OCI-LY3 (cell line): ENCODE measurements around the gene GOLGA6L6.
"Not testable (repeated sequence)": the region's sequence is repeated elsewhere in the genome, so short reads cannot be mapped to it uniquely, and the experiment has no call there.

Experiments used
- EZH2phosphoT487 ChIP-seq: fragments of 200-600 bp; shearing (Covaris generic); IDR thresholded peaks from 2 replicates; pipeline ENCODE4 v1.6.1; 2018; ENCODE audit warnings: antibody characterized with exemption, mixed run types, low read depth
- TF ChIP-seq, protein P1 (sequence below): fragments of 200-600, 300-600 bp; sonication (generic); IDR thresholded peaks from 2 replicates; pipeline ENCODE4 v1.5.1; 2014; ENCODE audit warnings: antibody characterized with exemption, low read length, low read depth

DNA sequence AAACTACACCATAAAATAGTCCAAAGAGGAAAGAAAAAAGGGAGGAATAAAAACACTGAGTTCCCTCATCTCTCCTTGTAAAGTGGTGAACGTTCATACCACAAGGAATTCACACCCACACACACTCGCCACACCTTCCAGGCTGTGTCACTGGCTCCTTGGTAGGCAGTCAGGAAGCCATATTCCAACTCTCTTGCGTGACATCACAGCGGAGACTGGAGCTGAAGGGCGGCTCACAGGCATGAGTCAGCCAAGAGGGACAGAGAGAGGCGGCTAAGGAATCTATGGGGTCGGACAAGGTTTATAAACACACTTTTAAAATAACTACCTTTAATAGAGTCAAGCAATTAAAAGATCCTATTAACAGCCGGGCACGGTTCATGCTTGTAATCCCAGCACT, 43.8 kb downstream of the GOLGA6L6 start:
- TF ChIP-seq, protein P1, sequence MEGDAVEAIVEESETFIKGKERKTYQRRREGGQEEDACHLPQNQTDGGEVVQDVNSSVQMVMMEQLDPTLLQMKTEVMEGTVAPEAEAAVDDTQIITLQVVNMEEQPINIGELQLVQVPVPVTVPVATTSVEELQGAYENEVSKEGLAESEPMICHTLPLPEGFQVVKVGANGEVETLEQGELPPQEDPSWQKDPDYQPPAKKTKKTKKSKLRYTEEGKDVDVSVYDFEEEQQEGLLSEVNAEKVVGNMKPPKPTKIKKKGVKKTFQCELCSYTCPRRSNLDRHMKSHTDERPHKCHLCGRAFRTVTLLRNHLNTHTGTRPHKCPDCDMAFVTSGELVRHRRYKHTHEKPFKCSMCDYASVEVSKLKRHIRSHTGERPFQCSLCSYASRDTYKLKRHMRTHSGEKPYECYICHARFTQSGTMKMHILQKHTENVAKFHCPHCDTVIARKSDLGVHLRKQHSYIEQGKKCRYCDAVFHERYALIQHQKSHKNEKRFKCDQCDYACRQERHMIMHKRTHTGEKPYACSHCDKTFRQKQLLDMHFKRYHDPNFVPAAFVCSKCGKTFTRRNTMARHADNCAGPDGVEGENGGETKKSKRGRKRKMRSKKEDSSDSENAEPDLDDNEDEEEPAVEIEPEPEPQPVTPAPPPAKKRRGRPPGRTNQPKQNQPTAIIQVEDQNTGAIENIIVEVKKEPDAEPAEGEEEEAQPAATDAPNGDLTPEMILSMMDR, result not testable (repeated sequence)
- not testable (repeated sequence) for TF ChIP-seq EZH2phosphoT487
